Keratinocyte (primary cell): Measurements from ENCODE around the gene NDUFA12.

Experiments
- EZH2 ChIP-seq: IDR thresholded peaks from one replicate; pipeline ENCODE4 v1.6.1; 2012; ENCODE audit warnings: inconsistent platforms, mild to moderate bottlenecking, low read length, moderate library complexity
- TF ChIP-seq, protein P1 (sequence below), 3 experiments: IDR thresholded peaks in 1 of 3; conservative IDR thresholded peaks in 1 of 3; optimal IDR thresholded peaks in 1 of 3; 2 replicates in 2 of 3; 3 replicates in 1 of 3; pipeline versions ENCODE3 to v1.5.1; 2011; ENCODE audit warnings: low read length in 3 of 3, mild to moderate bottlenecking in 3 of 3, moderate library complexity in 2 of 3, control low read depth in 1 of 3, inconsistent platforms in 1 of 3; ENCODE audit not compliant: insufficient read depth in 2 of 3; ENCODE audit errors: extremely low read depth in 1 of 3

DNA sequence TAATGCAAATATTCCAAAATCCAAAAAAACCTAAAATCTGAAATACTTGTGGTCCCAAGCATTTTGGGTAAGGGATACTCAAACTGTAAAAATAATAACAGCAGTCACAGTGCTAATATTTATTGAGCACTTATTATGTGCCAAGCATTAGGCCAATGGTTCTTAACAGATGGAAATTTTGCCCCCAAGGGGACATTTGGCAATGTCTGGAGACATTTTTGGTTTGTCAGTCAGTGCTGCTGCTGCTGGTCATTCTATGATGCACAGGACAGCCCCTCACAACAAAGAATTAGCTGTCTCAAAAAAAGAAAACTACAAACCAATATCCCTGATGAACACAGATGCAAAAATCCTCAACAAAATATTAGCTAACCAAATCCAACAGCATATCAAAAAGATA lies 5.8 kb downstream of the NDUFA12 start:
- TF ChIP-seq EZH2: no peak
- TF ChIP-seq, protein P1, sequence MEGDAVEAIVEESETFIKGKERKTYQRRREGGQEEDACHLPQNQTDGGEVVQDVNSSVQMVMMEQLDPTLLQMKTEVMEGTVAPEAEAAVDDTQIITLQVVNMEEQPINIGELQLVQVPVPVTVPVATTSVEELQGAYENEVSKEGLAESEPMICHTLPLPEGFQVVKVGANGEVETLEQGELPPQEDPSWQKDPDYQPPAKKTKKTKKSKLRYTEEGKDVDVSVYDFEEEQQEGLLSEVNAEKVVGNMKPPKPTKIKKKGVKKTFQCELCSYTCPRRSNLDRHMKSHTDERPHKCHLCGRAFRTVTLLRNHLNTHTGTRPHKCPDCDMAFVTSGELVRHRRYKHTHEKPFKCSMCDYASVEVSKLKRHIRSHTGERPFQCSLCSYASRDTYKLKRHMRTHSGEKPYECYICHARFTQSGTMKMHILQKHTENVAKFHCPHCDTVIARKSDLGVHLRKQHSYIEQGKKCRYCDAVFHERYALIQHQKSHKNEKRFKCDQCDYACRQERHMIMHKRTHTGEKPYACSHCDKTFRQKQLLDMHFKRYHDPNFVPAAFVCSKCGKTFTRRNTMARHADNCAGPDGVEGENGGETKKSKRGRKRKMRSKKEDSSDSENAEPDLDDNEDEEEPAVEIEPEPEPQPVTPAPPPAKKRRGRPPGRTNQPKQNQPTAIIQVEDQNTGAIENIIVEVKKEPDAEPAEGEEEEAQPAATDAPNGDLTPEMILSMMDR (optimal IDR thresholded peaks at IDR 0.05 in 1 of 3, IDR thresholded peaks at IDR 0.05 in 1 of 3, conservative IDR thresholded peaks at IDR 0.05 in 1 of 3; ENCODE audit: extremely low read depth in 1 of 3, insufficient read depth in 2 of 3, low read length in 3 of 3): no peak
